NT2/D1 (cell line): ENCODE data around the gene C10orf62.
"Not testable (repeated sequence)": the region's sequence is repeated elsewhere in the genome, so short reads cannot be mapped to it uniquely, and the experiment has no call there.

Experiments used
- DNase-seq: peaks from one replicate; pipeline ENCODE4 v3.0.0-alpha.2; 2011; ENCODE audit warnings: low read depth, low spot score
- H3K27me3 ChIP-seq: 2 replicates; pipeline ENCODE4 v1.6.0; 2011; ENCODE audit warnings: mild to moderate bottlenecking; ENCODE audit not compliant: insufficient read length, insufficient read depth
- H3K36me3 ChIP-seq: 2 replicates; pipeline ENCODE4 v1.6.1; 2011; ENCODE audit warnings: mild to moderate bottlenecking, low read length, mixed read lengths; ENCODE audit not compliant: insufficient read depth, insufficient read length
- H3K4me1 ChIP-seq: 2 replicates; pipeline ENCODE4 v1.5.1; 2011; ENCODE audit not compliant: insufficient read depth, insufficient read length
- H3K4me3 ChIP-seq: 2 replicates; pipeline ENCODE4 v1.5.1; 2011; ENCODE audit warnings: low read depth; ENCODE audit not compliant: insufficient read length
- H3K9ac ChIP-seq: 2 replicates; pipeline ENCODE4 v1.6.0; 2011; ENCODE audit warnings: low read depth; ENCODE audit not compliant: insufficient read length
- H3K9me3 ChIP-seq: 2 replicates; pipeline ENCODE4 v1.5.1; 2011; ENCODE audit warnings: mild to moderate bottlenecking, low read length; ENCODE audit not compliant: insufficient read depth
- SUZ12 ChIP-seq: IDR thresholded peaks from 2 replicates; pipeline ENCODE4 v1.6.1; 2011; ENCODE audit not compliant: insufficient read length, insufficient read depth; ENCODE audit errors: extremely low read depth
- YY1 ChIP-seq: IDR thresholded peaks from 2 replicates; pipeline ENCODE4 v1.6.1; 2011; ENCODE audit not compliant: insufficient read length, insufficient read depth
- ZNF274 ChIP-seq: IDR thresholded peaks from 2 replicates; pipeline ENCODE4 v1.6.1; 2011; ENCODE audit warnings: mild to moderate bottlenecking, low read depth, low read length

The C10orf62 gene

DNA sequence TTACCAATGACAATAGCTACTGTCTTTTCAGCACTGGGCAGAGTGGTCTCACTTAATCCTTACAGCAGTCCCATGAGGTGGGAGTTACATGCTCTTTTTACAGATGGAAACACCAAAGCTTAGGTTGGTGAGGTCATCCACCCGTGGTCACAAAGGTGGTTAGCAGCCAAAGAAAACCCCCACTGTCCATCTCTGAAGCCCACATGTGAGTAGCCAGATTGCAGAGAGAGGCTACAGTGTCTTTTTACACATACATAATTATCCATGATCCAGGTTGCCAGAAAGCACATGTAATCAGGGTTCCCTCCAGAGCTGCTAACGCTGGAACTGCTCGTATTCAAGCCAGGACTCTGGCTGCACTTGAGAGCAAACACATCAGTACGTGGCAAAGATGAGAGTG, 41.6 kb upstream of the C10orf62 start:
- no peak overlapping the region for H3K4me3 ChIP-seq
- no peak overlapping the region for H3K9ac ChIP-seq
- H3K27me3 ChIP-seq = no peaks in the 10 kb centered on the region
- TF ChIP-seq YY1 = no peak
- no peak for TF ChIP-seq ZNF274
- TF ChIP-seq SUZ12 = no peak
- no peak for DNase-seq
- H3K36me3 ChIP-seq = peaks cover 3% of the 10 kb centered on the region
- peaks cover 21% of the 10 kb centered on the region for H3K4me1 ChIP-seq
- H3K9me3 ChIP-seq = no peaks in the 10 kb centered on the region

DNA sequence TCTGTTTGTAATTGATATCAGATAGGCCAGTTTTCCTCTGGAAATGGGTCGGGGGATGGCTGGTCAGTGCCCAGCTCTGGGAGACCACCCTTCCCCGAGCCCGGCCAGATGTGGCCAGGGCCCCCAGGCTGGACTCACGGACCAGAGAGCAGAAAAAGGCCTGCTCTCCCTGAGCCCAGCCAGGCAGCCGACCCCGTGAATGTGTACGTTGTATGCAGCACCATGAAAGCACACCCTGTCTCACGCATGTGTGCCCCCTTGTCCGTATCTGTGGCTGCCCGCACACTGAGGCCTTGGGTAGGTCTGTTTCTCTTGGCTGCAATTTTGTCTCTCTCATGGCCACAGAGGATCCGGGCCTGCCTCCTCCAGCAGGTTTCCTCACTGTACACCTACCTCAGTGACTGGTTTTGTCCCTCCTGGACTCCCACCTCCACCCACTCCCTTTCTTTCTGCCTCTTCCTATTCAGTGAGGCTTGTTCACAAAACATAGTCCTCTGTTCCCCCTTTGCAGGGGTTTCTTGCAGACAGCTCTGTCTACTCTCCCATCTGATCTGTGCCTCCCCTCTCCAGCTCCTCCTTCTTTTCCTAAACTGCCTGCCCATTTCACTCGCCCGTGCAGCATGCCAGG, 40.6 kb upstream of the C10orf62 start:
- H3K36me3 ChIP-seq = peaks cover 3% of the 10 kb centered on the region
- H3K9ac ChIP-seq = no peak overlapping the region
- no peaks in the 10 kb centered on the region for H3K9me3 ChIP-seq
- no peak overlapping the region for H3K4me3 ChIP-seq
- no peaks in the 10 kb centered on the region for H3K27me3 ChIP-seq
- DNase-seq = no peak
- H3K4me1 ChIP-seq = peaks cover 16% of the 10 kb centered on the region
- TF ChIP-seq ZNF274 = no peak
- TF ChIP-seq YY1 = no peak
- no peak for TF ChIP-seq SUZ12

DNA sequence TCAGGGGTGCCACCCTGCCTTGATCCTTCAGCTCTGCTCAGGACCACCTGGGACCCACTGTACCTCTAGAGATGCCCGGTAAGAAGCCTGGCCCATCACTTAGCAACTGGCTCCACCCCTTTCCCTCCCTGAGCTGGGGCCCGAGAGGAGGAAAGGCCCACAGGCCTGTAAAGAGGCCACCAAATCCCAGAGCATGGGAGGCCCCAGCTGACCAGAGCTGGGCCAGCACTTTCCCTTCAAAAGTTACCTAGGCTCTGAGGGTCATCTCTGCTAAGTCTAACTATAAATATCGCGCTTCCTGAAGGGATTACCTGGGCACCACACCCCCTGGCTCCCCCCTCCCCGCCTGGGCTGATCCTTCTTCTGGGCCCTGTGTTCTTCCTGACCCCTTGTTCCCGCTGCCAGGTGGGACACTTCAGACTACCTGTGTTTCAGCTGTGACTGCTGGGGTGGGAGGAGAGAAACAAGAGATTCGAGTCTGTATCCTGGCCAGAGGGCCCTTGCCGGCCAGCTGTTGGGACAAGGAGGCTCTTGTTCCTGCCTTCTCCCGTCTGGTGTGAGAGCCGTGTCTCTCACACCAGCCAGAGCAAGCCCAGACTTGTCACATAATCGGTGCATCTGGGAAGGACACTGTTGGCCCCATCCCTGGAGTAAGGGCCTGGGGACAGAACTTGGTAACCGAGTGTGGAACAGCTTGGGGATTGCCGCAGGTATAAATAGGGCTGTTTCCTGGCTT, 39.8 kb upstream of the C10orf62 start:
- TF ChIP-seq ZNF274 (no peak), SUZ12 (no peak), YY1 (no peak)
- Histone ChIP-seq H3K4me3 (no peak overlapping the region), H3K9ac (peak overlapping the region; percentile 26)

DNA sequence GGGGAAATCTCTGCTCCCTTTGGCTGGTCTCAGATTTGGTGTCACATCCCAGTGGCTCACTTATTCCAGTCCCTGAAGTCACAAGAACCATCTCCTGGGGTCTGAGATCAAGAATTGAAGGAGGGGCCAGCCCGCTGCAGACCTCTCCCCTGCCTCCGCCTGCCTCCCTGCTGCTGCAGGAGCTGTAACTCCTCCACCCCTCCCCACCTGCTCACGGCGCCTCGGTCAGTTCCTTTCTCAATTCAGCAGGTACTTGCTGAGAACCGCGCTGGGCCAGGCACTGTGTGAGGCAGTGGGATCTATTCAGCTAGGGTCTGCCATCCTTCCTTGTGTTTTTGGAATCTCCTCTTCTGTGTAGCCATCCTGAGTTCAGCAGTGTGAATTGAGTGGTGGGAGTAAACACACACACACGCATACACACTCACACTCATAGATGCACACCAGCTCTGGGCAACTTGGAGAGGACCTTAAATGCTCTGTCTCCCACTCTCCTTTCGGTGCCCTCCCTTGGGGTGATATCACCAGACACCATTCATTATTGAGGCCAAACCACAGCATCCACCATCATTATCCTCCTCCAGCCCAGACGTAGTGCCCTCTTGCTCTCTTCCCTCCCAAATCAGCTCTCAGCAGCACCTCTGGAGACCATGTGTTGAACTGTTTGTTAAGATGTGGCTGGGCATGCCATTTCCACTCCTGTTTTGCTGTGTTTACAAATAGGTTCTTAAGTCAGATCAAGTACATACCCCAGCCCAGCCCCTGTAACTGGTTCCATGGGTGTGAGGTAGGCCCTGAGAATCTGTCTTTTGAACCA, 39.0 kb upstream of the C10orf62 start:
- no peak for DNase-seq
- H3K4me3 ChIP-seq = no peak overlapping the region
- H3K27me3 ChIP-seq = no peaks in the 10 kb centered on the region
- 0 out of 2 replicates have a peak, but pooled peaks cover 8% of the 10 kb centered on the region for H3K9me3 ChIP-seq
- no peak for TF ChIP-seq YY1
- no peak for TF ChIP-seq SUZ12
- TF ChIP-seq ZNF274 = no peak
- peaks cover 16% of the 10 kb centered on the region for H3K4me1 ChIP-seq
- H3K9ac ChIP-seq = peak overlapping the region; percentile 56
- H3K36me3 ChIP-seq = peaks cover 3% of the 10 kb centered on the region

More for the DNA sequence above, 39.8 kb upstream of the C10orf62 start:
- H3K27me3 ChIP-seq = no peaks in the 10 kb centered on the region
- peaks cover 16% of the 10 kb centered on the region for H3K4me1 ChIP-seq
- peaks cover 3% of the 10 kb centered on the region for H3K36me3 ChIP-seq
- no peak for DNase-seq
- H3K9me3 ChIP-seq = no peaks in the 10 kb centered on the region

DNA sequence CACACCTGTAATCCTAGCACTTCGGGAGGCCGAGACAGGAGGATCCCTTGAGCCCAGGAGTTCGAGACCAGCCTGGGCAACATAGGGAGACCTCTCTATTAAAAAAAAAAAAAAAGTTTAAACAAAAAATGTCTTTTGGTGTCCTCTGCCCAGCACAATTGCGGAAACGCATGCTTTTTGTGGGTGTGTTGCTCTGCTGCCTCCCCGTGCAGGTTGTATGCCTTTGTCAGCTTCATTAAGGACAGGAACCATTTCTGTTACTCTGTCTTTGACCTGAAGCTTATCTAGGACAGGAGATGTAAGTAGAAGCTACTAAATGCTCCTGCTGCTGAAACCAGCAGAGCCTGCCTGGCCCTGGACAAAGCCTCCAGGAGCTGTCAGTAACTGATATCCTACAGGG, 38.2 kb upstream of the C10orf62 start:
- H3K4me1 ChIP-seq = peaks cover 16% of the 10 kb centered on the region
- H3K9me3 ChIP-seq = peaks cover 8% of the 10 kb centered on the region; the same call in 1 of the 2 replicates
- DNase-seq = no peak
- H3K36me3 ChIP-seq = peaks cover 3% of the 10 kb centered on the region
- no peak overlapping the region for H3K4me3 ChIP-seq
- TF ChIP-seq SUZ12 = no peak
- no peak for TF ChIP-seq YY1
- no peak for TF ChIP-seq ZNF274
- no peak overlapping the region for H3K9ac ChIP-seq
- no peaks in the 10 kb centered on the region for H3K27me3 ChIP-seq

DNA sequence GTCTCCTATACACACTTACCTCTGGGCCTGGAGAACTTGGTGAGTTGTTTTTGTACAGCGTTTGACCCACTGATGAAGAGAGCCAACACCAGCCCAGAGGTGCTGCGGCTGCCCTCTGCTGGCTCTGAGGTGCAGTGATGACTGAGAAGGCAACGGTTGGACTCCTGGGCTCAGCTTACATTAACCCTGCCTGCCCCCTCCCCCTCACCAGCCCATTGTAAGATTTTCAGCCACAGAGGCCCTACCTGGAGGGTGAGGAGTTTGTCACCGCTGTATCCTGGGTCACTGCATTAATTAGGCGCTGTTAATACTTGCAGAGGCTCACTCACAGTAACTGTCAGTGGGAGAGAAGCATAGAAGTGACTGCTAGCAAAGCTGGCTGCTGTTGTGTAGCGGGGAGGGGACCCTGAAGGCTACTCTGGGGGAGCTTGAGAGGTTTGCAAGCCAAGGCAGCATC, 35.9 kb upstream of the C10orf62 start:
- no peak overlapping the region for H3K4me3 ChIP-seq
- TF ChIP-seq YY1 (no peak), ZNF274 (no peak), SUZ12 (no peak)
- DNase-seq = no peak
- no peak overlapping the region for H3K9ac ChIP-seq
- H3K9me3 ChIP-seq = peaks cover 8% of the 10 kb centered on the region; the same call in 1 of the 2 replicates
- H3K4me1 ChIP-seq = peaks cover 11% of the 10 kb centered on the region
- peaks cover 3% of the 10 kb centered on the region for H3K36me3 ChIP-seq
- H3K27me3 ChIP-seq = no peaks in the 10 kb centered on the region

DNA sequence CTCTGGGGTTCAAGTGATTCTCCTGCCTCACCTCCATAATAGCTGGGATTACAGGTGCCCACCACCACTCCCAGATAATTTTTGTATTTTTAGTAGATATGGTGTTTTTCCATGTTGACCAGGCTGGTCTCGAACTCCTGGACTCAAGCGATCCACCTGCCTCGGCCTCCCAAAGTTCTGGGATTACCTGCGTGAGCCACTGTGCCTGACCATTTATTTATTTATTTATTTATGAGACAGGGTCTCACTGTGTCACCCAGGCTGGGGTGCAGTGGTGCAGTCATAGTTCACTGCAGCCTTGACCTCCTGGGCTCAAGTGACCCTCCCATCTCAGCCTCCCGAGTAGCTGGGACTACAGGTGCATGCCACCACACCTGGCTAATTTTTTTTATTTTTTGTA, 35.2 kb upstream of the C10orf62 start:
- DNase-seq, H3K9me3 ChIP-seq, H3K27me3 ChIP-seq, H3K4me3 ChIP-seq, H3K9ac ChIP-seq, H3K36me3 ChIP-seq: not testable (repeated sequence)
- peaks cover 11% of the 10 kb centered on the region for H3K4me1 ChIP-seq

DNA sequence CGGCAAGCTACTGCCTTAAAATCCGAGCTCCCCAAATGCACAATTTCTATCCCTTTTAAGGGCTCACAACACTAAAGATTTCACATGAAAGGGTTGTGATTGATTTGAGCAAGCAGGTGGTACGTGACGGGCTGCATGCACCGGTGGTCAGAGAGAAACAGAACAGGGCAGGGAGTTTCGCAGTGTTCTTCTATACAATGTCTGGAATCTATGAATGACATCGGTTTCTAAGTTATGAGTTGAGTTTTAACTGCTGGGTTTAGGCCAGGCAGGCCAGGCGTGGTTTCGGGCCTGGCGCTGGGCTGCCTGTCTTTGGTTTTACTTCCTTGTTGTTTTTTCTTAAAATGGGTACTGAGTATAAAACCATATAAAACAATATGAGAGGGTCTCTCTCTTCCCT, 34.0 kb upstream of the C10orf62 start:
- DNase-seq, H3K27me3 ChIP-seq, H3K9me3 ChIP-seq, H3K4me3 ChIP-seq, H3K9ac ChIP-seq, H3K36me3 ChIP-seq, H3K4me1 ChIP-seq: not testable (repeated sequence)

DNA sequence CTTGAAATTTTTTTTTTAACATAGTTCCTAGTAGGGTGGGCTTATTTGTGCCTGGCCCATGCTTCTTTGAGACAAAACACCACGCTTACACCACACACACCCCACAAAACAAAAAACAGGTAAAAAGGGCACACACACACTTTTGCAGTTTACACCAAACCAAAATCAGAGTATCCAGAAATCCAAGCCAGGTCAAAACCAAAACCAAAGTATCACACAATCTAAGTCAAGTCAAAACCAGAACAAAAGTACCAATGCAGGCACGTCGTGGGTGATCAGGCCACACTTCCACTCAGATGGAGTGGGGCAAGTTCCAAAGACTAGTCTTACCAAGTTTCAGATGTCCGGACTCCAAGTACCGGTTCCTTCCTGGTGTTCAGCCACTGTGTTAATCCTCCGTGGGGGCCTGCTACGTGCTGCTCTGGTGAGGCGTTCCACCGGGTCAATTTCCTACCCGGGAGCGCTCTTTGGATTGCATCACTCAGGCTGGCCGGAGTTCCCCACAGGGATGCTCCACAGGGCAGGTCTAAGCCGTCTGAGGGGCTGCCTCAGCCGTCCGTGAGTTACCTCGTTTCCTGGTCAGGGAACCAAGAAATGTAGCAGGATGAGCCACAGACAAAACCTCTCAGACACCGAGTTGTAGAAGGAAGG, 28.7 kb upstream of the C10orf62 start:
- H3K4me1 ChIP-seq, H3K36me3 ChIP-seq, H3K27me3 ChIP-seq, H3K9me3 ChIP-seq, H3K9ac ChIP-seq, H3K4me3 ChIP-seq, DNase-seq: not testable (repeated sequence)
